ENCODE measurements around the gene BCL3. TPM values are rescaled to one million over a fixed set of nuclear protein-coding genes. Genes with fewer than 3 reads are reported as not detected.

The BCL3 gene
- total RNA-seq, 1 donor from 2014 or later, result 2.1 TPM

DNA sequence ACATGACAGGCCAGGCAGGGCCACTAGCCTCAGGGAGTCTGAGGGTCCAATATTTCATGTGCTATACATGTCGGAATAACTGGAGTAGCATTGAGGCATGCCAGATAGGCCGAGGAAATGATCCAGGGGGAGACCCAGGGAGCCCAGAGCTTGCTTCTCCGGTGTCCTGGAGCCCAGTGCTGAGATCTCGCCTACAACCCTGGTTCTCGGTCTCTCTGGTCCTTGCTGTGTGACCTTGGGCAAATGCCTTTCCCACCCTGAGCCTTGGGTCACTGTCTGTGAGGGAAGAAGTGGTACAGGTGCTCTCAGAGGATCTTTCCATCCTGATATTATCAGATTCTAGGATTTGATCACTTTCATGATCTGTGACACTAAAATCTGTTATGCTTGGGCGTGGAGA is 40.5 kb downstream of the BCL3 start:
- Histone ChIP-seq H3K4me3 (ENCODE audit: low read depth, low read length) (no peak overlapping the region), H3K36me3 (ENCODE audit: control insufficient read depth, insufficient read depth, low read length) (peaks cover 34% of the 10 kb centered on the region), H3K27me3 (ENCODE audit: control insufficient read depth, insufficient read depth, low read length) (no peaks in the 10 kb centered on the region)
- FAIRE-seq, result no peak
- TF ChIP-seq, protein P1, sequence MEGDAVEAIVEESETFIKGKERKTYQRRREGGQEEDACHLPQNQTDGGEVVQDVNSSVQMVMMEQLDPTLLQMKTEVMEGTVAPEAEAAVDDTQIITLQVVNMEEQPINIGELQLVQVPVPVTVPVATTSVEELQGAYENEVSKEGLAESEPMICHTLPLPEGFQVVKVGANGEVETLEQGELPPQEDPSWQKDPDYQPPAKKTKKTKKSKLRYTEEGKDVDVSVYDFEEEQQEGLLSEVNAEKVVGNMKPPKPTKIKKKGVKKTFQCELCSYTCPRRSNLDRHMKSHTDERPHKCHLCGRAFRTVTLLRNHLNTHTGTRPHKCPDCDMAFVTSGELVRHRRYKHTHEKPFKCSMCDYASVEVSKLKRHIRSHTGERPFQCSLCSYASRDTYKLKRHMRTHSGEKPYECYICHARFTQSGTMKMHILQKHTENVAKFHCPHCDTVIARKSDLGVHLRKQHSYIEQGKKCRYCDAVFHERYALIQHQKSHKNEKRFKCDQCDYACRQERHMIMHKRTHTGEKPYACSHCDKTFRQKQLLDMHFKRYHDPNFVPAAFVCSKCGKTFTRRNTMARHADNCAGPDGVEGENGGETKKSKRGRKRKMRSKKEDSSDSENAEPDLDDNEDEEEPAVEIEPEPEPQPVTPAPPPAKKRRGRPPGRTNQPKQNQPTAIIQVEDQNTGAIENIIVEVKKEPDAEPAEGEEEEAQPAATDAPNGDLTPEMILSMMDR (IDR thresholded peaks at IDR 0.05; ENCODE audit: insufficient read depth, low read length, severe bottlenecking), result no peak
- DNase-seq (ENCODE audit: low read depth), result no peak

DNA sequence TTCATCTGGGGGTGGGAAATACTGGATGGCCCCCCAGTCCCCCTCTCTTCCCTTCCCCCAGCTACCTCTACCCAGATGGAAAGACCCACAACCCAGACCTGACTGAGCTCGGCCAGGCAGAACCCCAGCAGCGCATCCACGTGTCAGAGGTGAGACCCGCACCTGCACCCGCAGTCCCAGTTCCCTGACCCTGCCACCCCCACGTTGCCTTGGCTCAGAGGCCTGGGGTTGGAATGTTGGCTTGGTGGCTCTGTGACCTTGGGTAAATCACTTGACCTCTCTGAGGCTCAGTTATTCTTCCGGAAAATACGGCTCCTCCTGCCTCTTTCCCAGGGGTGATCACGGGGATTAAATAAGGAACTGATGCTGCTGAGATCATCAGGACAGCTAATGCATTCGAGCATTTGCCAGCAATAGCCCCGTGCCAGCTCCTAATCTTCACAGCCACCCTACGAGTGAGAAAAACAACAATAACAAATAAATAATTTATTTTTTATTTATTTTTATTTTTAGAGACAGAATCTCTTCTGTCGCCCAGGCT is 41.5 kb downstream of the BCL3 start:
- TF ChIP-seq, protein P1 (IDR thresholded peaks at IDR 0.05; ENCODE audit: insufficient read depth, low read length, severe bottlenecking), result no peak
- DNase-seq (ENCODE audit: low read depth) (no peak), FAIRE-seq (no peak)
- Histone ChIP-seq H3K36me3 (ENCODE audit: control insufficient read depth, insufficient read depth, low read length) (peaks cover 38% of the 10 kb centered on the region), H3K27me3 (ENCODE audit: control insufficient read depth, insufficient read depth, low read length) (no peaks in the 10 kb centered on the region), H3K4me3 (ENCODE audit: low read depth, low read length) (no peak overlapping the region)

DNA sequence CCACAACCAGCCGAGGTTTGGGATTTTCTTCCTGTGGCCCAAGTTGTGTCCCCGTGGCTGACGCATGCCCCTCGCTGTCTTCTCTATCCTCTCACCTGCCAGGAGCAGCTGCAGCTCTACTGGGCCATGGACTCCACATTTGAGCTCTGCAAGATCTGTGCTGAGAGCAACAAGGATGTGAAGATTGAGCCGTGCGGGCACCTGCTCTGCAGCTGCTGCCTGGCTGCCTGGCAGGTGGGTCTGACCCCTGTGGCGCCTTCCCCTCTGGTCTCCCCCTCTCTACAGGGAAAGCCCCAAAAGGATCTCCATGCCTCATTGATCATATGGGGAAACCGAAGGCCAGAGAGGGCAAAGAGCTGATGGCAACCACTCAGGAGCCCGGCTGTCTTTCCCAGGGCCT is 43.8 kb downstream of the BCL3 start:
- FAIRE-seq, result no peak
- H3K4me3 ChIP-seq (ENCODE audit: low read depth, low read length), result no peak overlapping the region
- no peak for DNase-seq (ENCODE audit: low read depth)
- TF ChIP-seq, protein P1 (IDR thresholded peaks at IDR 0.05; ENCODE audit: insufficient read depth, low read length, severe bottlenecking), result no peak
- no peaks in the 10 kb centered on the region for H3K27me3 ChIP-seq (ENCODE audit: control insufficient read depth, insufficient read depth, low read length)
- peaks cover 45% of the 10 kb centered on the region for H3K36me3 ChIP-seq (ENCODE audit: control insufficient read depth, insufficient read depth, low read length)

GRCh38 chr19:44794610-44795009 is 46.1 kb downstream of the BCL3 start:
- TF ChIP-seq, protein P1 (IDR thresholded peaks at IDR 0.05; ENCODE audit: insufficient read depth, low read length, severe bottlenecking), result no peak
- peaks cover 45% of the 10 kb centered on the region for H3K36me3 ChIP-seq (ENCODE audit: control insufficient read depth, insufficient read depth, low read length)
- no peak for DNase-seq (ENCODE audit: low read depth)
- no peak overlapping the region for H3K4me3 ChIP-seq (ENCODE audit: low read depth, low read length)
- H3K27me3 ChIP-seq (ENCODE audit: control insufficient read depth, insufficient read depth, low read length), result no peaks in the 10 kb centered on the region
- FAIRE-seq, result no peak

DNA sequence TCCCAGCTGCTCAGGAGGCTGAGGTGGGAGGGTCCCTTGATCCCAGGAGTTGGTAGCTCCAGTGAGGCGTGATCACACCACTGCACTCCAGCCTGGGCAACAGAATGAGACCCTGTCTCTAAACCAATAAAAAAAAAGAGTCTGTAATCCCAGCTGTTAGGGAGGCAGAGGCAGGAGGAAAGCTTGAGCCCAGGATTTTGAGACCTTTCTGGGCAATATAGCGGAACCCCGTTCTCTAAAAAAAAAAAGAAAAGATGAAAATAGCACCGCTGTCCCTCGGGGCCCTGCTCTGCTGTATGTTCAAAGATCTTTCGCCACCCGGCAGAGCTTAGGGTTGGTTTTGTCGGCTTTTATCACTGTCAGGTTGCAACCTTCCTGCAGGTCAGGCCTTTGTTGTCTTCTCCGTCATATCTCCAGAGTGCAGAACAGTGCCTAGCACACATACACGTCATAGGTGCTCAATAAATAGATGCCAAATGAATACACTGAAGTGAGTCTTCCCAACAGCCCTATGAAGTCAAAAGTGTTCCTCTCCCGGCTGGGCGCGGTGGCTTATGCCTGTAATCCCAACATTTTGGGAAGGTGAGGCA is 47.0 kb downstream of the BCL3 start:
- Histone ChIP-seq H3K4me3 (ENCODE audit: low read depth, low read length) (no peak overlapping the region), H3K27me3 (ENCODE audit: control insufficient read depth, insufficient read depth, low read length) (no peaks in the 10 kb centered on the region), H3K36me3 (ENCODE audit: control insufficient read depth, insufficient read depth, low read length) (peaks cover 42% of the 10 kb centered on the region)
- DNase-seq (ENCODE audit: low read depth) (no peak), FAIRE-seq (no peak)
- TF ChIP-seq, protein P1 (IDR thresholded peaks at IDR 0.05; ENCODE audit: insufficient read depth, low read length, severe bottlenecking), result no peak

GRCh38 chr19:44796701-44797115 is 48.2 kb downstream of the BCL3 start:
- DNase-seq (ENCODE audit: low read depth) (no peak), FAIRE-seq (no peak)
- TF ChIP-seq, protein P1 (IDR thresholded peaks at IDR 0.05; ENCODE audit: insufficient read depth, low read length, severe bottlenecking), result no peak
- no peak overlapping the region for H3K4me3 ChIP-seq (ENCODE audit: low read depth, low read length)
- peaks cover 40% of the 10 kb centered on the region for H3K36me3 ChIP-seq (ENCODE audit: control insufficient read depth, insufficient read depth, low read length)
- H3K27me3 ChIP-seq (ENCODE audit: control insufficient read depth, insufficient read depth, low read length), result no peaks in the 10 kb centered on the region

All from bronchial epithelial cell (primary cell).